Lung (tissue), 12 donors: ENCODE measurements around the gene RAB3IL1. TPM values are rescaled to one million over a fixed set of nuclear protein-coding genes. Genes with fewer than 3 reads are reported as not detected.
A peak's percentile ranks its signal among the peaks of the same experiment; 100 is the strongest.

Experiments used
- ATAC-seq: fragments of 200-7000 bp; cut with Tn5 transposase; one replicate; pipeline ENCODE4 v1.9.1; 2020; ENCODE audit warnings: moderate number of reproducible peaks; ENCODE audit not compliant: insufficient read depth, low FRiP score
- DNase-seq, 3 donors: peaks; one replicate each; pipeline ENCODE4 v3.0.0-alpha.2; 2013 to 2017
- H3K27ac ChIP-seq, 2 donors: one replicate each; pipeline ENCODE4 v1.5.1; 2013; ENCODE audit warnings: mild to moderate bottlenecking in 2 of 2, moderate library complexity in 2 of 2, control low read depth in 1 of 2, inconsistent platforms in 1 of 2, low read depth in 1 of 2, low read length in 1 of 2
- H3K27me3 ChIP-seq, 3 donors: one replicate each; pipeline ENCODE4 v1.5.1; 2013; ENCODE audit warnings: low read length in 2 of 3; ENCODE audit not compliant: control insufficient read depth in 3 of 3, insufficient read depth in 3 of 3
- H3K36me3 ChIP-seq, 4 donors: one replicate each; pipeline ENCODE4 v1.5.1; 2013; ENCODE audit warnings: low read length in 4 of 4, mild to moderate bottlenecking in 1 of 4, moderate library complexity in 1 of 4; ENCODE audit not compliant: control insufficient read depth in 4 of 4, insufficient read depth in 4 of 4
- H3K4me1 ChIP-seq, 5 donors: one replicate each; pipeline ENCODE4 v1.5.1; 2013; ENCODE audit warnings: low read length in 5 of 5, mild to moderate bottlenecking in 2 of 5, moderate library complexity in 1 of 5; ENCODE audit not compliant: control insufficient read depth in 5 of 5, insufficient read depth in 5 of 5
- H3K4me3 ChIP-seq: one replicate; pipeline ENCODE4 v1.5.1; 2013; ENCODE audit warnings: mild to moderate bottlenecking, control low read depth, moderate library complexity
- H3K9ac ChIP-seq, 2 donors: one replicate each; pipeline ENCODE4 v1.5.1; 2013; ENCODE audit warnings: low read length in 2 of 2, control low read depth in 1 of 2; ENCODE audit not compliant: insufficient read depth in 1 of 2
- H3K9me3 ChIP-seq, 4 donors: one replicate each; pipeline ENCODE4 v1.5.1; 2013; ENCODE audit warnings: low read length in 3 of 4, mild to moderate bottlenecking in 1 of 4, moderate library complexity in 1 of 4; ENCODE audit not compliant: control insufficient read depth in 4 of 4, insufficient read depth in 3 of 4
- WGBS, 2 donors: extraction: QIAGEN DNeasy Blood & Tissue Kit; methylation state at CpG; one replicate each; pipeline ENCODE4 v1.1.7; 2013; 5-methylcytosine and 5-hydroxymethylcytosine counted together
- polyA plus RNA-seq, 2 donors: library from polyadenylated mRNA; stranded (reverse); fragments of 200-250 nt; gene quantifications; one replicate each; pipeline ENCODE4 v1.2.1, GENCODE V29; 2013
- total RNA-seq, 2 donors: library from RNA; depleted of rRNA in 1 of 2; stranded (reverse); fragments of >200 nt in 1 of 2; gene quantifications; one replicate each; pipeline ENCODE4 v1.2.1, GENCODE V29; 2014 to 2021
- TF ChIP-seq, protein P1 (sequence below): IDR thresholded peaks from 2 replicates; pipeline ENCODE4 v1.5.1; 2012; ENCODE audit warnings: mild to moderate bottlenecking; ENCODE audit errors: control extremely low read depth, extremely low read depth
- donor health status: control.
- donor health status: control.
- donor health status: Bipolar disorder and iron deficiency.
- donor health status: healthy.
- donor health status: DM: yes; HTN: yes; CAD: no.

The RAB3IL1 gene
- total and polyA plus RNA-seq, 4 donors = 6.7 to 20.8 (median 9.8) TPM

DNA sequence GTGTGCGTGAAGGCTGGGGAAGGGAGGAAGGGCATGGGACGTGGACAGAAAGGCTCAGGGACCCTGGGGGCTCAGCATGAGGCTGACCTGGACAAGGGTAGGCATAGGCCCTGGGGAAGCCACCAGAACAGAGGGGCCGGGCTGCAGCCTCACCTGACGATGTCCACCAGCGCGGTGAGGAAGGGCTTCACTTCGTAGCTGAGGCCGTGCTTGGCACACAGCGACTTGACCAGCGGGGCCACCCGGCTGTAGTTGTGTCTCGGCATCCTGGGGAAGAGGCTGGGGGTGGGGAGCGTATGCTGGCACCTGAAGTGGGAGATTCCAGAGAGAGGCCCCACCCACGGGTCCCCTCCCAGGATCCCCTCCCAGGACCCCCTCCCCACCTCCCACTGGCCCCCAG is 41.7 kb downstream of the RAB3IL1 start:
- H3K9ac ChIP-seq = no peak overlapping the region
- DNase-seq = no peak
- H3K4me1 ChIP-seq = peaks cover 0 to 7% (median 0%) of the 10 kb centered on the region in 5 donors
- 93 to 97% methylated on average over 14 of the region's 14 CpGs for WGBS, 2 donors
- ATAC-seq = no peak
- H3K4me3 ChIP-seq = no peak overlapping the region
- H3K9me3 ChIP-seq = no peaks in the 10 kb centered on the region
- H3K27ac ChIP-seq = peak overlapping the region in 1 of 2 donors; percentile 15
- H3K27me3 ChIP-seq = no peaks in the 10 kb centered on the region
- H3K36me3 ChIP-seq = peaks cover 0 to 22% (median 5%) of the 10 kb centered on the region in 4 donors
- TF ChIP-seq, protein P1, sequence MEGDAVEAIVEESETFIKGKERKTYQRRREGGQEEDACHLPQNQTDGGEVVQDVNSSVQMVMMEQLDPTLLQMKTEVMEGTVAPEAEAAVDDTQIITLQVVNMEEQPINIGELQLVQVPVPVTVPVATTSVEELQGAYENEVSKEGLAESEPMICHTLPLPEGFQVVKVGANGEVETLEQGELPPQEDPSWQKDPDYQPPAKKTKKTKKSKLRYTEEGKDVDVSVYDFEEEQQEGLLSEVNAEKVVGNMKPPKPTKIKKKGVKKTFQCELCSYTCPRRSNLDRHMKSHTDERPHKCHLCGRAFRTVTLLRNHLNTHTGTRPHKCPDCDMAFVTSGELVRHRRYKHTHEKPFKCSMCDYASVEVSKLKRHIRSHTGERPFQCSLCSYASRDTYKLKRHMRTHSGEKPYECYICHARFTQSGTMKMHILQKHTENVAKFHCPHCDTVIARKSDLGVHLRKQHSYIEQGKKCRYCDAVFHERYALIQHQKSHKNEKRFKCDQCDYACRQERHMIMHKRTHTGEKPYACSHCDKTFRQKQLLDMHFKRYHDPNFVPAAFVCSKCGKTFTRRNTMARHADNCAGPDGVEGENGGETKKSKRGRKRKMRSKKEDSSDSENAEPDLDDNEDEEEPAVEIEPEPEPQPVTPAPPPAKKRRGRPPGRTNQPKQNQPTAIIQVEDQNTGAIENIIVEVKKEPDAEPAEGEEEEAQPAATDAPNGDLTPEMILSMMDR = no peak

DNA sequence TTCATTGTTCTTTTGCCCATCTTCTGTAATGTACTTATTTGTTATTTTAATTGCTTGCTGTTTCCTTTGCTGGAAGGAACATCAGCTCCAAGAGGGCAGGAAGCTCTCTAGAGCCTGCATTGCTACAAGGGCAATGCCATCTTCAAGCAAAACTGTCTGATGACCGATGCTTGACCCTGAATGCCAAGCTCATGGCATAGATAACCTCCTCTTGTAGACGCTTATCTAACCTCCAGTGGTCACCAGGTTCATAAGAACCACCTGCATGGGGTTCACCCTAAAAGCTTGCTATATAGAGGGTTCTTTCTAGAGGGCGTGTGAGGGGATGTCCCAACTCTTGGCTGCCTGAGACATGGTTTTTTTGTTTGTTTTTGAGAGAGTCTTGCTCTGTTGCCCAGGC is 42.5 kb downstream of the RAB3IL1 start:
- Histone ChIP-seq H3K9me3 (no peaks in the 10 kb centered on the region), H3K9ac (no peak overlapping the region), H3K36me3 (peaks cover 0 to 22% (median 5%) of the 10 kb centered on the region in 4 donors), H3K27me3 (no peaks in the 10 kb centered on the region), H3K4me1 (peaks cover 0 to 7% (median 0%) of the 10 kb centered on the region in 5 donors), H3K27ac (peak overlapping the region in 1 of 2 donors; percentile 36), H3K4me3 (no peak overlapping the region)
- WGBS, 2 donors = 74 to 75% methylated on average over 3 of the region's 3 CpGs
- TF ChIP-seq, protein P1 = no peak
- ATAC-seq (no peak), DNase-seq (no peak)

DNA sequence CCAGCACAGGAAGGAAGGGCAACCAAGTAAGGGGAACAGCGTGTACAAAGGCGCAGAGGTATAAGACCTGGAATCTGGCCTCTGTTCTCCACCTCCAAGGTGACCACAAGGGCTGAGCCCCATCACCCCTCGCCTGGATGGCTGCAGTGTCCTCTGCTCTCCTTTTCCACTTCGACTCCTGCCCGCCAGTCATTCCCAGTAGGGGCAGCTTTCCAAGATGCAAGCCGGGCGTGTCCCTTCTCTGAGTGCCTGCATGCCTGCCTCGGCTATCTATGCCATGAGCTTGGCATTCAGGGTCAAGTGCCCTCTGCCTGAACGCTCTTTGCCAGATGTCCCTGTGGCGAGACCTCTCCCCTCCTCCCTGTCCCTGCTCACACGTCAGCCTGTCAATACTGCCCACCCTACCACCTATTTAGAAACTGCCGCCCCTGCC is 43.0 kb downstream of the RAB3IL1 start:
- no peak overlapping the region for H3K4me3 ChIP-seq
- peak overlapping the region in 1 of 2 donors; percentile 36 for H3K27ac ChIP-seq
- WGBS, 2 donors = 70 to 83% methylated on average over 12 of the region's 12 CpGs
- no peaks in the 10 kb centered on the region for H3K9me3 ChIP-seq
- H3K4me1 ChIP-seq = peaks cover 0 to 7% (median 0%) of the 10 kb centered on the region in 5 donors
- ATAC-seq (no peak), DNase-seq (no peak)
- no peaks in the 10 kb centered on the region for H3K27me3 ChIP-seq
- no peak overlapping the region for H3K9ac ChIP-seq
- TF ChIP-seq, protein P1 = no peak
- H3K36me3 ChIP-seq = peaks cover 0 to 21% (median 4%) of the 10 kb centered on the region in 4 donors
